Measurements from ENCODE around the gene TXNDC8. TPM values are rescaled to one million over a fixed set of nuclear protein-coding genes. Genes with fewer than 3 reads are reported as not detected.

The TXNDC8 gene
- total and polyA plus RNA-seq, 2 of the 13 experiments (the other 11 are each of a cell fraction or from before 2014, with no cell fraction given), result not detected

DNA sequence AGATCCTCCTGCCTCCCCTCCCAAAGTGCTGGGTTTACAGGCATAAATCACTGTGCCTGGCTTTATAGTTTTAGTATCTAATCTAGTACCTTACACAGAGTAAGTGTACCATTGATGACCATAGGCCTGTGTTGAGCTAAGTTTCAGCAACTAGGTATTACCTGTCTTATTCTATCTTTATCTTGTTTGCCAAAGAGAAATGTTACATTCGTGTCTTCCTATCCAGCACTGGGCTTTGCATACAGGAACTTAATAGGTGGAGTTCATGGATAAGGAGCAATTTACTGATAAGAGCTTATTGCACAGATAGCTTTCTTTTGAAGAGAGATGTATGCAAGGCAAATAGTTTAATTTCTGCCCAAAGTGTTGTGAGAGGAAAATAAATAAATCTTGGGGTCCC lies 30.5 kb downstream of the TXNDC8 start:
- Histone ChIP-seq H3K79me2 (ENCODE audit: insufficient read depth, low read length) (no peaks in the 10 kb centered on the region), H3K4me2 (ENCODE audit: low read depth, low read length) (no peak overlapping the region), H3K9ac (ENCODE audit: insufficient read depth, low read depth, low read length) (no peak overlapping the region), H3K27me3 (ENCODE audit: control insufficient read depth in 1 of 2, insufficient read depth in 2 of 2, low read length in 2 of 2) (no peaks in the 10 kb centered on the region), H3K4me3 (replicated peaks in 1 of 3; ENCODE audit: insufficient read depth in 1 of 3, low read depth in 2 of 3, low read length in 3 of 3) (no peak overlapping the region), H2AFZ (ENCODE audit: low read length) (no peak overlapping the region), H3K36me3 (replicated peaks in 1 of 2; ENCODE audit: control insufficient read depth in 1 of 2, insufficient read depth in 2 of 2, low read length in 2 of 2) (no peaks in the 10 kb centered on the region), H3K9me3 (ENCODE audit: low read length) (peaks cover 5% of the 10 kb centered on the region; the same call in 1 of the 2 replicates), H4K20me1 (ENCODE audit: insufficient read depth, low read length) (no peaks in the 10 kb centered on the region), H3K27ac (ENCODE audit: extremely low read length, insufficient read depth, low read length) (no peak overlapping the region), H3K4me1 (ENCODE audit: insufficient read depth, low read length) (peaks cover 35% of the 10 kb centered on the region)
- intact Hi-C loops (cut with micrococcal nuclease; ENCODE audit: unreplicated experiment) (no loop called here), in situ Hi-C loops (cut with HindIII; ENCODE audit: extremely low pct_ligation_motif_present, low pct_unique_long_range_greater_than_20kb) (no loop called here)
- WGBS (ENCODE audit: low lambda C conversion rate), result 7% methylated on average over 1 of the region's 1 CpG
- no peak for DNase-seq (ENCODE audit: low spot score)
- BruUV-seq (replicated peaks), result no TSS peak
- ChIA-PET CTCF (ENCODE audit: low intra/inter-chr PET ratio, low total read pairs) (no interaction called here), POLR2A (interaction anchor here (1.3 kb wide), 1 partner anchor 50 kb away, joined by 5 read pairs; the partner anchor contains the start of gene TXN)
- no peak for ATAC-seq
- FAIRE-seq, result no peak
- TF ChIP-seq KAT2B (IDR thresholded peaks at IDR 0.05; ENCODE audit: borderline replicate concordance, low read depth, low read length), result no peak
- no peak for TF ChIP-seq KDM1A (CRISPR knock-in tag; IDR thresholded peaks at IDR 0.05)
- no peak for TF ChIP-seq NPAS2 (CRISPR knock-in tag; IDR thresholded peaks at IDR 0.05; ENCODE audit: borderline replicate concordance)
- no peak for TF ChIP-seq HNF4A (CRISPR knock-in tag; IDR thresholded peaks at IDR 0.05)
- no peak for TF ChIP-seq ERF (CRISPR knock-in tag; IDR thresholded peaks at IDR 0.05)
- TF ChIP-seq, protein P1, sequence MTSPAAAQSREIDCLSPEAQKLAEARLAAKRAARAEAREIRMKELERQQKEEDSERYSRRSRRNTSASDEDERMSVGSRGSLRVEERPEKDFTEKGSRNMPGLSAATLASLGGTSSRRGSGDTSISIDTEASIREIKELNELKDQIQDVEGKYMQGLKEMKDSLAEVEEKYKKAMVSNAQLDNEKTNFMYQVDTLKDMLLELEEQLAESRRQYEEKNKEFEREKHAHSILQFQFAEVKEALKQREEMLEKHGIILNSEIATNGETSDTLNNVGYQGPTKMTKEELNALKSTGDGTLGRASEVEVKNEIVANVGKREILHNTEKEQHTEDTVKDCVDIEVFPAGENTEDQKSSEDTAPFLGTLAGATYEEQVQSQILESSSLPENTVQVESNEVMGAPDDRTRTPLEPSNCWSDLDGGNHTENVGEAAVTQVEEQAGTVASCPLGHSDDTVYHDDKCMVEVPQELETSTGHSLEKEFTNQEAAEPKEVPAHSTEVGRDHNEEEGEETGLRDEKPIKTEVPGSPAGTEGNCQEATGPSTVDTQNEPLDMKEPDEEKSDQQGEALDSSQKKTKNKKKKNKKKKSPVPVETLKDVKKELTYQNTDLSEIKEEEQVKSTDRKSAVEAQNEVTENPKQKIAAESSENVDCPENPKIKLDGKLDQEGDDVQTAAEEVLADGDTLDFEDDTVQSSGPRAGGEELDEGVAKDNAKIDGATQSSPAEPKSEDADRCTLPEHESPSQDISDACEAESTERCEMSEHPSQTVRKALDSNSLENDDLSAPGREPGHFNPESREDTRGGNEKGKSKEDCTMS (CRISPR knock-in tag; conservative IDR thresholded peaks at IDR 0.05), result no peak
- no peak for TF ChIP-seq PHF5A (CRISPR knock-in tag; IDR thresholded peaks at IDR 0.05; ENCODE audit: low read depth, unreplicated experiment)
- no peak for TF ChIP-seq ZNF629 (CRISPR knock-in tag; conservative IDR thresholded peaks at IDR 0.05)
- TF ChIP-seq, protein P2, sequence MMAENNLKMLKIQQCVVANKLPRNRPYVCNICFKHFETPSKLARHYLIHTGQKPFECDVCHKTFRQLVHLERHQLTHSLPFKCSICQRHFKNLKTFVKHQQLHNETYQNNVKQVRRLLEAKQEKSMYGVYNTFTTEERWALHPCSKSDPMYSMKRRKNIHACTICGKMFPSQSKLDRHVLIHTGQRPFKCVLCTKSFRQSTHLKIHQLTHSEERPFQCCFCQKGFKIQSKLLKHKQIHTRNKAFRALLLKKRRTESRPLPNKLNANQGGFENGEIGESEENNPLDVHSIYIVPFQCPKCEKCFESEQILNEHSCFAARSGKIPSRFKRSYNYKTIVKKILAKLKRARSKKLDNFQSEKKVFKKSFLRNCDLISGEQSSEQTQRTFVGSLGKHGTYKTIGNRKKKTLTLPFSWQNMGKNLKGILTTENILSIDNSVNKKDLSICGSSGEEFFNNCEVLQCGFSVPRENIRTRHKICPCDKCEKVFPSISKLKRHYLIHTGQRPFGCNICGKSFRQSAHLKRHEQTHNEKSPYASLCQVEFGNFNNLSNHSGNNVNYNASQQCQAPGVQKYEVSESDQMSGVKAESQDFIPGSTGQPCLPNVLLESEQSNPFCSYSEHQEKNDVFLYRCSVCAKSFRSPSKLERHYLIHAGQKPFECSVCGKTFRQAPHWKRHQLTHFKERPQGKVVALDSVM (CRISPR knock-in tag; IDR thresholded peaks at IDR 0.05), result no peak
- TF ChIP-seq ZC3H4 (CRISPR knock-in tag; IDR thresholded peaks at IDR 0.05; ENCODE audit: borderline replicate concordance), result no peak
- no peak for TF ChIP-seq ZFY (CRISPR knock-in tag; IDR thresholded peaks at IDR 0.05)
- no peak for TF ChIP-seq JUND (CRISPR knock-in tag; IDR thresholded peaks at IDR 0.05)
- no peak for TF ChIP-seq NFE2L1 (CRISPR knock-in tag; IDR thresholded peaks at IDR 0.05; ENCODE audit: borderline replicate concordance)
- TF ChIP-seq, protein P3, sequence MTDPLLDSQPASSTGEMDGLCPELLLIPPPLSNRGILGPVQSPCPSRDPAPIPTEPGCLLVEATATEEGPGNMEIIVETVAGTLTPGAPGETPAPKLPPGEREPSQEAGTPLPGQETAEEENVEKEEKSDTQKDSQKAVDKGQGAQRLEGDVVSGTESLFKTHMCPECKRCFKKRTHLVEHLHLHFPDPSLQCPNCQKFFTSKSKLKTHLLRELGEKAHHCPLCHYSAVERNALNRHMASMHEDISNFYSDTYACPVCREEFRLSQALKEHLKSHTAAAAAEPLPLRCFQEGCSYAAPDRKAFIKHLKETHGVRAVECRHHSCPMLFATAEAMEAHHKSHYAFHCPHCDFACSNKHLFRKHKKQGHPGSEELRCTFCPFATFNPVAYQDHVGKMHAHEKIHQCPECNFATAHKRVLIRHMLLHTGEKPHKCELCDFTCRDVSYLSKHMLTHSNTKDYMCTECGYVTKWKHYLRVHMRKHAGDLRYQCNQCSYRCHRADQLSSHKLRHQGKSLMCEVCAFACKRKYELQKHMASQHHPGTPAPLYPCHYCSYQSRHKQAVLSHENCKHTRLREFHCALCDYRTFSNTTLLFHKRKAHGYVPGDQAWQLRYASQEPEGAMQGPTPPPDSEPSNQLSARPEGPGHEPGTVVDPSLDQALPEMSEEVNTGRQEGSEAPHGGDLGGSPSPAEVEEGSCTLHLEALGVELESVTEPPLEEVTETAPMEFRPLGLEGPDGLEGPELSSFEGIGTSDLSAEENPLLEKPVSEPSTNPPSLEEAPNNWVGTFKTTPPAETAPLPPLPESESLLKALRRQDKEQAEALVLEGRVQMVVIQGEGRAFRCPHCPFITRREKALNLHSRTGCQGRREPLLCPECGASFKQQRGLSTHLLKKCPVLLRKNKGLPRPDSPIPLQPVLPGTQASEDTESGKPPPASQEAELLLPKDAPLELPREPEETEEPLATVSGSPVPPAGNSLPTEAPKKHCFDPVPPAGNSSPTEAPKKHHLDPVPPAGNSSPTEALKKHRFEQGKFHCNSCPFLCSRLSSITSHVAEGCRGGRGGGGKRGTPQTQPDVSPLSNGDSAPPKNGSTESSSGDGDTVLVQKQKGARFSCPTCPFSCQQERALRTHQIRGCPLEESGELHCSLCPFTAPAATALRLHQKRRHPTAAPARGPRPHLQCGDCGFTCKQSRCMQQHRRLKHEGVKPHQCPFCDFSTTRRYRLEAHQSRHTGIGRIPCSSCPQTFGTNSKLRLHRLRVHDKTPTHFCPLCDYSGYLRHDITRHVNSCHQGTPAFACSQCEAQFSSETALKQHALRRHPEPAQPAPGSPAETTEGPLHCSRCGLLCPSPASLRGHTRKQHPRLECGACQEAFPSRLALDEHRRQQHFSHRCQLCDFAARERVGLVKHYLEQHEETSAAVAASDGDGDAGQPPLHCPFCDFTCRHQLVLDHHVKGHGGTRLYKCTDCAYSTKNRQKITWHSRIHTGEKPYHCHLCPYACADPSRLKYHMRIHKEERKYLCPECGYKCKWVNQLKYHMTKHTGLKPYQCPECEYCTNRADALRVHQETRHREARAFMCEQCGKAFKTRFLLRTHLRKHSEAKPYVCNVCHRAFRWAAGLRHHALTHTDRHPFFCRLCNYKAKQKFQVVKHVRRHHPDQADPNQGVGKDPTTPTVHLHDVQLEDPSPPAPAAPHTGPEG (CRISPR knock-in tag; IDR thresholded peaks at IDR 0.05), result no peak
- no peak for TF ChIP-seq NRL (CRISPR knock-in tag; IDR thresholded peaks at IDR 0.05; ENCODE audit: borderline replicate concordance)

All from HepG2 (cell line).